ENCODE measurements around the gene HEG1.

Gene HEG1

GRCh38 chr3:125103406-125103805 lies 47.6 kb upstream of the HEG1 start:
- H2AFZ ChIP-seq (ENCODE audit: low read depth, low read length, severe bottlenecking): no peak overlapping the region
- no peaks in the 10 kb centered on the region for H3K9me2 ChIP-seq (replicated peaks; ENCODE audit: insufficient read depth, low read length)
- no peak overlapping the region for H3K4me3 ChIP-seq (ENCODE audit: insufficient read depth, low read length, poor library complexity, severe bottlenecking)
- H3K9me3 ChIP-seq (ENCODE audit: insufficient read depth, low read length): no peaks in the 10 kb centered on the region
- no peaks in the 10 kb centered on the region for H3K79me2 ChIP-seq (ENCODE audit: insufficient read depth, low read length)
- H3K27ac ChIP-seq (ENCODE audit: low read depth, low read length): no peak overlapping the region
- H3K36me3 ChIP-seq (ENCODE audit: low read length): no peaks in the 10 kb centered on the region
- no peaks in the 10 kb centered on the region for H3F3A ChIP-seq (ENCODE audit: insufficient read depth)
- no peak for TF ChIP-seq EZH2phosphoT487 (conservative IDR thresholded peaks at IDR 0.05; ENCODE audit: low read length)
- TF ChIP-seq, protein P1, sequence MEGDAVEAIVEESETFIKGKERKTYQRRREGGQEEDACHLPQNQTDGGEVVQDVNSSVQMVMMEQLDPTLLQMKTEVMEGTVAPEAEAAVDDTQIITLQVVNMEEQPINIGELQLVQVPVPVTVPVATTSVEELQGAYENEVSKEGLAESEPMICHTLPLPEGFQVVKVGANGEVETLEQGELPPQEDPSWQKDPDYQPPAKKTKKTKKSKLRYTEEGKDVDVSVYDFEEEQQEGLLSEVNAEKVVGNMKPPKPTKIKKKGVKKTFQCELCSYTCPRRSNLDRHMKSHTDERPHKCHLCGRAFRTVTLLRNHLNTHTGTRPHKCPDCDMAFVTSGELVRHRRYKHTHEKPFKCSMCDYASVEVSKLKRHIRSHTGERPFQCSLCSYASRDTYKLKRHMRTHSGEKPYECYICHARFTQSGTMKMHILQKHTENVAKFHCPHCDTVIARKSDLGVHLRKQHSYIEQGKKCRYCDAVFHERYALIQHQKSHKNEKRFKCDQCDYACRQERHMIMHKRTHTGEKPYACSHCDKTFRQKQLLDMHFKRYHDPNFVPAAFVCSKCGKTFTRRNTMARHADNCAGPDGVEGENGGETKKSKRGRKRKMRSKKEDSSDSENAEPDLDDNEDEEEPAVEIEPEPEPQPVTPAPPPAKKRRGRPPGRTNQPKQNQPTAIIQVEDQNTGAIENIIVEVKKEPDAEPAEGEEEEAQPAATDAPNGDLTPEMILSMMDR (IDR thresholded peaks at IDR 0.05; ENCODE audit: insufficient read depth, low read length, poor library complexity, severe bottlenecking): no peak
- no peaks in the 10 kb centered on the region for H3K27me3 ChIP-seq (ENCODE audit: low read length)
- H3K4me2 ChIP-seq (ENCODE audit: low read depth, low read length, poor library complexity, severe bottlenecking): no peak overlapping the region
- no peak overlapping the region for H3K9ac ChIP-seq (ENCODE audit: low read length)
- H4K20me1 ChIP-seq (ENCODE audit: low read depth, low read length): no peaks in the 10 kb centered on the region

- Histone ChIP-seq H3K79me2 (ENCODE audit: insufficient read depth, low read length) (no peaks in the 10 kb centered on the region), H3K9ac (ENCODE audit: low read length) (no peak overlapping the region), H3K36me3 (ENCODE audit: low read length) (no peaks in the 10 kb centered on the region), H3F3A (ENCODE audit: insufficient read depth) (no peaks in the 10 kb centered on the region), H3K27me3 (ENCODE audit: low read length) (no peaks in the 10 kb centered on the region), H3K9me2 (replicated peaks; ENCODE audit: insufficient read depth, low read length) (no peaks in the 10 kb centered on the region), H3K4me3 (ENCODE audit: insufficient read depth, low read length, poor library complexity, severe bottlenecking) (no peak overlapping the region), H3K4me2 (ENCODE audit: low read depth, low read length, poor library complexity, severe bottlenecking) (no peak overlapping the region), H3K27ac (ENCODE audit: low read depth, low read length) (no peak overlapping the region), H4K20me1 (ENCODE audit: low read depth, low read length) (no peaks in the 10 kb centered on the region), H2AFZ (ENCODE audit: low read depth, low read length, severe bottlenecking) (no peak overlapping the region), H3K9me3 (ENCODE audit: insufficient read depth, low read length) (no peaks in the 10 kb centered on the region)
- no peak for TF ChIP-seq EZH2phosphoT487 (conservative IDR thresholded peaks at IDR 0.05; ENCODE audit: low read length)
- TF ChIP-seq, protein P1 (IDR thresholded peaks at IDR 0.05; ENCODE audit: insufficient read depth, low read length, poor library complexity, severe bottlenecking): no peak
Measured at GRCh38 chr3:125102470-125102869, 46.7 kb upstream of the HEG1 start.

DNA sequence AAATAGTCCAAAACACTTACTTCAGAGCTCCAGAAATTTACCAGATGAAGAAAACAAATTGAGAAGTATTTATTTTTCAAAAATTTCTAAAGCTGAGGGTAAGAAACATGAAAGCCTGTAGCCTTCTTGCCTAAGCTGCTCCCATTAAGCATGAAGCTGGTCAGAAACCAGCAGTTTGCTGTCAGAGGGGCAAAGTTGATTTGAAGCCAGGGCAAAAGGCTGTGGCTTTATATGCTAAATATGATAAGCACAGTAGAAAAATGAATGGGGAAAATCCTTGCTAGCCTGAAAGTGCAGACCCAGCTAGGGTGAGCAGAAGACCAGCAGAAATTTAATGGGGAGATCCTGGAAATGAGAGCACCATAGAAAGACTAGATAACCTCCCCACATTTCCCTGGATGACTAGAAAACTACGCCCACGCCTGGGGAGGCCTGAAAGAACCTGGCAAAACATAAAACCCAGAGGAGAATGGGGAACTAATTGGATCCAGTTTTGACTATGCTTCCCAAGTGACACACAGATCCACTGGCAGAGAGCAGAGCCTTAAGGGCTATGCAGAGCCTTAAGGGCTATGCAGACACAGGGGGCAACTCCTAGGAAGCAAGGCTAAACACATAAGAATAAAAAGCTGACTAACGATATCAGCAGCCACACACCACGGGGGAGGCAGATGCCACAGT lies 43.0 kb upstream of the HEG1 start:
- H3K9me3 ChIP-seq (ENCODE audit: insufficient read depth, low read length): no peaks in the 10 kb centered on the region
- no peak overlapping the region for H3K27ac ChIP-seq (ENCODE audit: low read depth, low read length)
- no peaks in the 10 kb centered on the region for H3K36me3 ChIP-seq (ENCODE audit: low read length)
- H2AFZ ChIP-seq (ENCODE audit: low read depth, low read length, severe bottlenecking): no peak overlapping the region
- TF ChIP-seq, protein P1 (IDR thresholded peaks at IDR 0.05; ENCODE audit: insufficient read depth, low read length, poor library complexity, severe bottlenecking): no peak
- no peak for TF ChIP-seq EZH2phosphoT487 (conservative IDR thresholded peaks at IDR 0.05; ENCODE audit: low read length)
- H3F3A ChIP-seq (ENCODE audit: insufficient read depth): no peaks in the 10 kb centered on the region
- no peak overlapping the region for H3K4me2 ChIP-seq (ENCODE audit: low read depth, low read length, poor library complexity, severe bottlenecking)
- no peak overlapping the region for H3K4me3 ChIP-seq (ENCODE audit: insufficient read depth, low read length, poor library complexity, severe bottlenecking)
- H3K9me2 ChIP-seq (replicated peaks; ENCODE audit: insufficient read depth, low read length): no peaks in the 10 kb centered on the region
- no peak overlapping the region for H3K9ac ChIP-seq (ENCODE audit: low read length)
- no peaks in the 10 kb centered on the region for H3K79me2 ChIP-seq (ENCODE audit: insufficient read depth, low read length)
- H4K20me1 ChIP-seq (ENCODE audit: low read depth, low read length): no peaks in the 10 kb centered on the region
- H3K27me3 ChIP-seq (ENCODE audit: low read length): no peaks in the 10 kb centered on the region

Measured in SU-DHL-6 (cell line).